ENCODE results near the gene SCN1A. TPM values are rescaled to one million over a fixed set of nuclear protein-coding genes. Genes with fewer than 3 reads are reported as not detected.

SCN1A gene
- total and polyA plus RNA-seq, 2 of the 8 experiments (the other 6 are each of a cell fraction or from before 2014, with no cell fraction given) = 0.18 to 1.9 TPM

DNA sequence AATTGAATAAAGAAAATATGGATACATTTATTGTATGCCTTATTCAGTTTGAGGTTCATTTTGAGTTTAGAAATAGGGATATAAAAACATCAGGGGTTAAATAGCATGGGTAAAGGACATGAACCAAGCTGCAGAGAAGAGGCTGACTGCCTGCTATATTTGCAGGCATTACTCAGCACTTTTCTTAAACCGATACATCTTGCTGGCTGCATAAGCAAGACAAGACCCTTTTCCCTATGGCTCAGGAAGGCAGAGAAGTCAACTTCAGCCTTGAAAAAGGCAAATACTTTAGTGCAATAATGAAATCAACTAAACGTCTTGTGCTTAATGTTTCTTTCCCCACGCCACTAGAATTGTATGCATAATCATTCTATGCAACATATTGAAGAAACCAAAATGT, 36.4 kb downstream of the SCN1A start:
- no peaks in the 10 kb centered on the region for H3K79me1 ChIP-seq (ENCODE audit: low read depth, low read length)
- no peak overlapping the region for H4K91ac ChIP-seq (replicated peaks; ENCODE audit: insufficient read length, low read length)
- no peak overlapping the region for H2BK120ac ChIP-seq (replicated peaks; ENCODE audit: low read depth, low read length)
- H2AK5ac ChIP-seq (ENCODE audit: low read depth, low read length) = no peak overlapping the region
- FAIRE-seq (peak; percentile 74), DNase-seq (ENCODE audit: low read depth in 1 of 2, low spot score in 2 of 2) (no peak)
- H3K79me2 ChIP-seq (ENCODE audit: control insufficient read depth in 1 of 2, insufficient read depth in 2 of 2, low read length in 2 of 2) = no peaks in the 10 kb centered on the region
- H3K9me3 ChIP-seq (ENCODE audit: insufficient read depth in 2 of 2, low read depth in 1 of 2, low read length in 1 of 2) = no peaks in the 10 kb centered on the region
- no peak overlapping the region for H3K56ac ChIP-seq (replicated peaks; ENCODE audit: insufficient read length, low read depth, low read length)
- no peak overlapping the region for H3K27ac ChIP-seq (ENCODE audit: low read depth, low read length)
- peaks cover 0 to 2% (median 0%) of the 10 kb centered on the region in 4 experiments; a peak in 1 of 7 replicates for H3K4me1 ChIP-seq (replicated peaks in 1 of 4; ENCODE audit: control insufficient read depth in 3 of 4, insufficient read depth in 4 of 4, low read length in 3 of 4)
- peak overlapping the region; percentile 86; the same call in 1 of the 2 replicates for H2AFZ ChIP-seq (ENCODE audit: low read length)
- no peak overlapping the region for H3K4me2 ChIP-seq (ENCODE audit: insufficient read depth in 1 of 2, low read depth in 2 of 2, low read length in 2 of 2)
- H3K4me3 ChIP-seq (ENCODE audit: extremely low read depth in 1 of 4, insufficient read depth in 2 of 4, low read depth in 3 of 4, low read length in 4 of 4) = no peak overlapping the region
- H3K23me2 ChIP-seq (ENCODE audit: low read depth, low read length) = no peaks in the 10 kb centered on the region; the same call in 1 of the 2 replicates
- no peak overlapping the region for H4K8ac ChIP-seq (ENCODE audit: extremely low read depth, insufficient read depth, low read length)
- H2BK20ac ChIP-seq (ENCODE audit: low read length) = no peak overlapping the region
- no peak overlapping the region for H3K18ac ChIP-seq (ENCODE audit: extremely low read depth, low read length)
- H3K27me3 ChIP-seq (replicated peaks in 1 of 4; ENCODE audit: control insufficient read depth in 3 of 4, extremely low read depth in 1 of 4, insufficient read depth in 3 of 4, low read length in 3 of 4) = no peaks in the 10 kb centered on the region
- no peak overlapping the region for H3K23ac ChIP-seq (ENCODE audit: insufficient read length)
- peak overlapping the region; percentile 24 for H4K5ac ChIP-seq (ENCODE audit: insufficient read length, low read depth, low read length)
- no peak overlapping the region for H3K9ac ChIP-seq (replicated peaks in 1 of 4; ENCODE audit: extremely low read depth in 1 of 4, low read depth in 3 of 4, low read length in 3 of 4)
- H3K36me3 ChIP-seq (ENCODE audit: control insufficient read depth in 2 of 4, insufficient read depth in 4 of 4, low read length in 3 of 4) = no peaks in the 10 kb centered on the region
- H3K14ac ChIP-seq (ENCODE audit: insufficient read length) = no peak overlapping the region
- no peak overlapping the region for H2BK5ac ChIP-seq (ENCODE audit: low read depth, low read length)
- no peak overlapping the region for H3K4ac ChIP-seq (replicated peaks; ENCODE audit: insufficient read length, low read depth, low read length)
- no peak overlapping the region for H2BK15ac ChIP-seq (ENCODE audit: low read length)
- no peaks in the 10 kb centered on the region for H4K20me1 ChIP-seq (replicated peaks in 1 of 2; ENCODE audit: control insufficient read depth in 1 of 2, insufficient read depth in 2 of 2, low read length in 2 of 2)
- CTCF ChIA-PET (ENCODE audit: partially characterized antibody) = no interaction called here
- H2BK12ac ChIP-seq (ENCODE audit: low read depth, low read length) = no peak overlapping the region
- POLR2A ChIA-PET (ENCODE audit: partially characterized antibody) = no interaction called here
- WGBS, 2 experiments (ENCODE audit: extremely low coverage in 1 of 2, insufficient coverage in 1 of 2, insufficient read length in 1 of 2, insufficient replicate concordance in 2 of 2, low coverage in 1 of 2, low lambda C conversion rate in 2 of 2, missing lambda C conversion rate in 1 of 2) = 64% methylated on average over 3 of the region's 3 CpGs; no CpG with 5 or more reads in 1 of the 2 experiments
- no peak for TF ChIP-seq RBBP5 (IDR thresholded peaks at IDR 0.05; ENCODE audit: borderline replicate concordance, low read depth, low read length)
- TF ChIP-seq MAFK (IDR thresholded peaks at IDR 0.05; ENCODE audit: low read depth, low read length) = peak; percentile 73; the same call in 1 of the 2 replicates
- no peak for TF ChIP-seq KDM4A (IDR thresholded peaks at IDR 0.05; ENCODE audit: low read depth, low read length, severe bottlenecking)
- TF ChIP-seq, protein P1, sequence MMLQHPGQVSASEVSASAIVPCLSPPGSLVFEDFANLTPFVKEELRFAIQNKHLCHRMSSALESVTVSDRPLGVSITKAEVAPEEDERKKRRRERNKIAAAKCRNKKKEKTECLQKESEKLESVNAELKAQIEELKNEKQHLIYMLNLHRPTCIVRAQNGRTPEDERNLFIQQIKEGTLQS (IDR thresholded peaks at IDR 0.05; ENCODE audit: insufficient read depth, low read depth, low read length) = no peak
- no peak for TF ChIP-seq RXRA (IDR thresholded peaks at IDR 0.05; ENCODE audit: insufficient read depth, low read depth, low read length)
- no peak for TF ChIP-seq KDM5A (IDR thresholded peaks at IDR 0.05; ENCODE audit: low read length)
- TF ChIP-seq TCF12 (IDR thresholded peaks at IDR 0.05; ENCODE audit: low read depth, low read length) = no peak
- no peak for TF ChIP-seq RAD21 (IDR thresholded peaks at IDR 0.05 in 1 of 2, conservative IDR thresholded peaks at IDR 0.05 in 1 of 2; ENCODE audit: low read depth in 2 of 2, low read length in 2 of 2)
- no peak for TF ChIP-seq CBX8 (IDR thresholded peaks at IDR 0.05; ENCODE audit: borderline replicate concordance, low read depth, low read length)
- TF ChIP-seq HDAC6 (IDR thresholded peaks at IDR 0.05; ENCODE audit: low read depth, low read length) = no peak
- TF ChIP-seq ZNF274 (IDR thresholded peaks at IDR 0.05; ENCODE audit: borderline replicate concordance, extremely low read depth, low read length) = no peak
- no peak for TF ChIP-seq CTBP2 (IDR thresholded peaks at IDR 0.05; ENCODE audit: borderline replicate concordance, insufficient read depth, insufficient read length, low read length)
- no peak for TF ChIP-seq TEAD4 (IDR thresholded peaks at IDR 0.05; ENCODE audit: low read depth, low read length)
